WI38 (cell line): ENCODE data around the gene NCOA1.

Experiments
- H3K4me3 ChIP-seq: 2 replicates; pipeline ENCODE4 v1.5.1; 2011; ENCODE audit warnings: low read depth, mild to moderate bottlenecking, control low read depth, low read length
- CTCF ChIP-seq: IDR thresholded peaks from 2 replicates; pipeline ENCODE4 v1.5.1; 2012; ENCODE audit warnings: low read depth, mild to moderate bottlenecking, control low read depth, low read length

The NCOA1 gene

GRCh38 chr2:24680196-24680595 lies 189.1 kb downstream of the NCOA1 start:
- TF ChIP-seq CTCF = no peak
- no peak overlapping the region for H3K4me3 ChIP-seq

- TF ChIP-seq CTCF = no peak
- no peak overlapping the region for H3K4me3 ChIP-seq
Observed at GRCh38 chr2:24682304-24682703, 191.2 kb downstream of the NCOA1 start.

- no peak overlapping the region for H3K4me3 ChIP-seq
- no peak for TF ChIP-seq CTCF
Observed at GRCh38 chr2:24683408-24683807, 192.4 kb downstream of the NCOA1 start.

- TF ChIP-seq CTCF = no peak
- no peak overlapping the region for H3K4me3 ChIP-seq
Observed at GRCh38 chr2:24690524-24690923, 199.5 kb downstream of the NCOA1 start.

GRCh38 chr2:24691806-24692205 lies 200.8 kb downstream of the NCOA1 start:
- H3K4me3 ChIP-seq = no peak overlapping the region
- TF ChIP-seq CTCF = no peak

- TF ChIP-seq CTCF = no peak
- no peak overlapping the region for H3K4me3 ChIP-seq
Observed at GRCh38 chr2:24697792-24698191, 206.7 kb downstream of the NCOA1 start.

GRCh38 chr2:24702800-24703199 lies 211.7 kb downstream of the NCOA1 start:
- H3K4me3 ChIP-seq = no peak overlapping the region
- TF ChIP-seq CTCF = no peak
